Ovary (tissue), 9 donors: ENCODE measurements around the gene TRIP12. TPM values are rescaled to one million over a fixed set of nuclear protein-coding genes. Genes with fewer than 3 reads are reported as not detected.

Experiments
- DNase-seq, 5 donors: peaks; one replicate each; pipeline ENCODE4 v3.0.0-alpha.2; 2019 to 2020
- H3K27ac ChIP-seq, 2 donors: fragments of 200-600 bp; one replicate each; pipeline versions ENCODE4 v1.5.1 to v1.8.0; 2019 to 2022
- H3K27me3 ChIP-seq: fragments of 200-600 bp; one replicate; pipeline ENCODE4 v1.8.0; 2022
- H3K36me3 ChIP-seq: fragments of 200-600 bp; sonication (generic); one replicate; pipeline ENCODE4 v1.5.1; 2019
- H3K4me1 ChIP-seq: one replicate; pipeline ENCODE4 v1.8.1; 2013; ENCODE audit warnings: mild to moderate bottlenecking, moderate library complexity; ENCODE audit not compliant: insufficient read depth
- H3K4me3 ChIP-seq: fragments of 200-600 bp; sonication (generic); one replicate; pipeline ENCODE4 v1.5.1; 2017
- H3K9me3 ChIP-seq, 2 donors: fragments of 200-600 bp in 1 of 2; sonication (generic) in 1 of 2; one replicate each; pipeline versions ENCODE4 v1.5.1 to v1.8.1; 2013 to 2019; ENCODE audit warnings: mild to moderate bottlenecking in 1 of 2, moderate library complexity in 1 of 2
- CTCF ChIP-seq, 3 donors: fragments of 450-650 bp in 2 of 3; fragments of 200-600 bp in 1 of 3; IDR thresholded peaks; one replicate each; pipeline versions ENCODE4 v1.5.1 to v1.8.0; 2016 to 2022; ENCODE audit warnings: antibody characterized with exemption in 3 of 3, mild to moderate bottlenecking in 1 of 3
- EP300 ChIP-seq: sonication (generic); formaldehyde crosslinking; IDR thresholded peaks from one replicate; pipeline ENCODE4 v1.6.1; 2017; ENCODE audit warnings: antibody characterized with exemption
- POLR2A ChIP-seq: fragments of 450-650 bp; IDR thresholded peaks from one replicate; pipeline ENCODE4 v1.6.1; 2017; ENCODE audit warnings: antibody characterized with exemption, mild to moderate bottlenecking, moderate library complexity
- WGBS, 3 donors: extraction: QIAGEN DNeasy Blood & Tissue Kit in 1 of 3; methylation state at CpG; one replicate each; pipeline versions ENCODE4 v1.1.5 to v1.1.7; 2013 to 2017; 5-methylcytosine and 5-hydroxymethylcytosine counted together
- intact Hi-C, 4 donors: fragments of 100-400 bp; cut with DNase I; formaldehyde crosslinking; loops; one replicate each; pipeline versions ENCODE4 v1.11.0 to v1.15.1; 2022 to 2023
- polyA plus RNA-seq, 2 donors: library from polyadenylated mRNA; stranded (reverse); fragments of 200-250 nt in 1 of 2; fragments of 350-450 nt in 1 of 2; fragmentation: Illumina TruSeq in 1 of 2; extraction: RNeasy Lipid Tissue Mini Kit (QIAGEN cat#74804) in 1 of 2; gene quantifications; one replicate each; pipeline ENCODE4 v1.2.3, GENCODE V29; 2013 to 2014
- total RNA-seq, 7 donors: library from RNA; depleted of rRNA in 2 of 7; stranded (reverse); fragments of >200 nt in 2 of 7; fragmentation: NEBNext Ultra II Directional in 3 of 7; extraction: Animal tissue kit (Norgen Biotek cat#: 25700) in 3 of 7; gene quantifications; one replicate each; pipeline versions ENCODE4 v1.1.0 to v1.2.4, GENCODE V29; 2016 to 2023
- donor health status: DM: no; HTN: no; CAD: no; lungs with moderate emphysema.
- donor health status: DM: no; HTN: no; CAD: no.
- donor health status: Bipolar disorder and iron deficiency.
- donor health status: DM: yes; HTN: yes; CAD: no.
- donor health status: DM: no; HTN: no; CAD: no.
- donor health status: DM: yes; HTN: yes; CAD: no.

TRIP12 gene
- total and polyA plus RNA-seq, 9 donors, result 30.4 to 221 (median 178) TPM

GRCh38 chr2:229858351-229858750, 63.5 kb downstream of the TRIP12 start:
- 96 to 99% (median 98%) methylated on average over 3 of the region's 3 CpGs for WGBS, 3 donors
- H3K9me3 ChIP-seq, result no peaks in the 10 kb centered on the region
- H3K4me1 ChIP-seq, result no peaks in the 10 kb centered on the region
- no peak for DNase-seq
- no peak overlapping the region for H3K4me3 ChIP-seq
- no peaks in the 10 kb centered on the region for H3K36me3 ChIP-seq
- H3K27me3 ChIP-seq, result no peaks in the 10 kb centered on the region
- H3K27ac ChIP-seq, result no peak overlapping the region
- TF ChIP-seq EP300 (no peak), CTCF (IDR thresholded peaks at IDR 0.05) (no peak), POLR2A (no peak)
- intact Hi-C loops, result no loop called here

GRCh38 chr2:229857634-229858033, 64.2 kb downstream of the TRIP12 start:
- intact Hi-C loops, result no loop called here
- Histone ChIP-seq H3K27ac (no peak overlapping the region), H3K4me1 (peaks cover under 1% of the 10 kb centered on the region), H3K4me3 (no peak overlapping the region), H3K36me3 (no peaks in the 10 kb centered on the region), H3K9me3 (no peaks in the 10 kb centered on the region), H3K27me3 (no peaks in the 10 kb centered on the region)
- WGBS, 3 donors, result 38 to 52% (median 47%) methylated on average over 1 of the region's 1 CpG
- no peak for DNase-seq
- TF ChIP-seq CTCF (IDR thresholded peaks at IDR 0.05) (no peak), EP300 (no peak), POLR2A (no peak)

GRCh38 chr2:229856413-229856812, 65.4 kb downstream of the TRIP12 start:
- TF ChIP-seq POLR2A, result no peak
- TF ChIP-seq CTCF (IDR thresholded peaks at IDR 0.05), result no peak
- TF ChIP-seq EP300, result no peak
- DNase-seq, result no peak
- intact Hi-C loops, result no loop called here
- H3K4me3 ChIP-seq, result no peak overlapping the region
- peaks cover 2% of the 10 kb centered on the region for H3K4me1 ChIP-seq
- H3K36me3 ChIP-seq, result no peaks in the 10 kb centered on the region
- no peaks in the 10 kb centered on the region for H3K27me3 ChIP-seq
- H3K9me3 ChIP-seq, result no peaks in the 10 kb centered on the region
- H3K27ac ChIP-seq, result no peak overlapping the region

- intact Hi-C loops, result no loop called here
- no peak for TF ChIP-seq EP300
- 96 to 98% (median 96%) methylated on average over 5 of the region's 5 CpGs for WGBS, 3 donors
- Histone ChIP-seq H3K27ac (no peak overlapping the region), H3K9me3 (no peaks in the 10 kb centered on the region), H3K27me3 (no peaks in the 10 kb centered on the region), H3K4me3 (no peak overlapping the region), H3K36me3 (no peaks in the 10 kb centered on the region), H3K4me1 (peaks cover 2% of the 10 kb centered on the region)
- no peak for DNase-seq
These were observed 66.7 kb downstream of the TRIP12 start for GRCh38 chr2:229855116-229855515.

- Histone ChIP-seq H3K9me3 (no peaks in the 10 kb centered on the region), H3K27ac (no peak overlapping the region), H3K36me3 (no peaks in the 10 kb centered on the region), H3K4me3 (no peak overlapping the region), H3K27me3 (no peaks in the 10 kb centered on the region), H3K4me1 (peaks cover 2% of the 10 kb centered on the region)
- WGBS, 3 donors, result 9 to 16% (median 14%) methylated on average over 3 of the region's 3 CpGs
- no peak for DNase-seq
- intact Hi-C loops, result no loop called here
- TF ChIP-seq EP300, result no peak
- no peak for TF ChIP-seq CTCF (IDR thresholded peaks at IDR 0.05)
- no peak for TF ChIP-seq POLR2A
These were observed 69.2 kb downstream of the TRIP12 start for GRCh38 chr2:229852565-229852964.
